ENCODE measurements around the gene SEMA6A.

The SEMA6A gene

GRCh38 chr5:116507941-116508655 lies 66.5 kb downstream of the SEMA6A start:
- H3K27me3 ChIP-seq (ENCODE audit: insufficient read depth, poor library complexity, severe bottlenecking) = peaks cover 4% of the 10 kb centered on the region
- no peaks in the 10 kb centered on the region for H3K4me1 ChIP-seq (ENCODE audit: insufficient read depth, poor library complexity, severe bottlenecking)
- no peak for DNase-seq (ENCODE audit: low spot score)
- ATAC-seq (ENCODE audit: low read depth) = no peak
- H3K27ac ChIP-seq (ENCODE audit: poor library complexity, severe bottlenecking) = no peak overlapping the region
- no peaks in the 10 kb centered on the region for H3K36me3 ChIP-seq (ENCODE audit: low read depth)
- no peaks in the 10 kb centered on the region for H3K9me3 ChIP-seq (ENCODE audit: severe bottlenecking)
- no peak overlapping the region for H3K4me3 ChIP-seq (ENCODE audit: severe bottlenecking)
- no peak for TF ChIP-seq CTCF (IDR thresholded peaks at IDR 0.05; ENCODE audit: poor library complexity, severe bottlenecking)

GRCh38 chr5:116507051-116507537 lies 67.5 kb downstream of the SEMA6A start:
- no peaks in the 10 kb centered on the region for H3K9me3 ChIP-seq (ENCODE audit: severe bottlenecking)
- no peak for ATAC-seq (ENCODE audit: low read depth)
- no peak overlapping the region for H3K27ac ChIP-seq (ENCODE audit: poor library complexity, severe bottlenecking)
- TF ChIP-seq CTCF (IDR thresholded peaks at IDR 0.05; ENCODE audit: poor library complexity, severe bottlenecking) = no peak
- DNase-seq (ENCODE audit: low spot score) = no peak
- peaks cover 4% of the 10 kb centered on the region for H3K27me3 ChIP-seq (ENCODE audit: insufficient read depth, poor library complexity, severe bottlenecking)
- H3K36me3 ChIP-seq (ENCODE audit: low read depth) = no peaks in the 10 kb centered on the region
- H3K4me1 ChIP-seq (ENCODE audit: insufficient read depth, poor library complexity, severe bottlenecking) = no peaks in the 10 kb centered on the region
- H3K4me3 ChIP-seq (ENCODE audit: severe bottlenecking) = no peak overlapping the region

- no peak overlapping the region for H3K27ac ChIP-seq (ENCODE audit: poor library complexity, severe bottlenecking)
- H3K4me3 ChIP-seq (ENCODE audit: severe bottlenecking) = no peak overlapping the region
- ATAC-seq (ENCODE audit: low read depth) (no peak), DNase-seq (ENCODE audit: low spot score) (no peak)
- H3K4me1 ChIP-seq (ENCODE audit: insufficient read depth, poor library complexity, severe bottlenecking) = no peaks in the 10 kb centered on the region
- TF ChIP-seq CTCF (IDR thresholded peaks at IDR 0.05; ENCODE audit: poor library complexity, severe bottlenecking) = no peak
- peaks cover 4% of the 10 kb centered on the region for H3K27me3 ChIP-seq (ENCODE audit: insufficient read depth, poor library complexity, severe bottlenecking)
- H3K36me3 ChIP-seq (ENCODE audit: low read depth) = no peaks in the 10 kb centered on the region
- no peaks in the 10 kb centered on the region for H3K9me3 ChIP-seq (ENCODE audit: severe bottlenecking)
These were observed 68.1 kb downstream of the SEMA6A start for GRCh38 chr5:116506488-116506887.

- Histone ChIP-seq H3K27me3 (ENCODE audit: insufficient read depth, poor library complexity, severe bottlenecking) (peaks cover 4% of the 10 kb centered on the region), H3K4me1 (ENCODE audit: insufficient read depth, poor library complexity, severe bottlenecking) (no peaks in the 10 kb centered on the region), H3K27ac (ENCODE audit: poor library complexity, severe bottlenecking) (no peak overlapping the region), H3K4me3 (ENCODE audit: severe bottlenecking) (no peak overlapping the region), H3K9me3 (ENCODE audit: severe bottlenecking) (no peaks in the 10 kb centered on the region), H3K36me3 (ENCODE audit: low read depth) (no peaks in the 10 kb centered on the region)
- no peak for ATAC-seq (ENCODE audit: low read depth)
- DNase-seq (ENCODE audit: low spot score) = no peak
- TF ChIP-seq CTCF (IDR thresholded peaks at IDR 0.05; ENCODE audit: poor library complexity, severe bottlenecking) = no peak
These were observed 69.9 kb downstream of the SEMA6A start for GRCh38 chr5:116504593-116505166.

GRCh38 chr5:116502616-116503015 lies 72.0 kb downstream of the SEMA6A start:
- H3K4me3 ChIP-seq (ENCODE audit: severe bottlenecking) = no peak overlapping the region
- TF ChIP-seq CTCF (IDR thresholded peaks at IDR 0.05; ENCODE audit: poor library complexity, severe bottlenecking) = no peak
- DNase-seq (ENCODE audit: low spot score) = no peak
- peaks cover 4% of the 10 kb centered on the region for H3K27me3 ChIP-seq (ENCODE audit: insufficient read depth, poor library complexity, severe bottlenecking)
- H3K36me3 ChIP-seq (ENCODE audit: low read depth) = no peaks in the 10 kb centered on the region
- ATAC-seq (ENCODE audit: low read depth) = no peak
- H3K4me1 ChIP-seq (ENCODE audit: insufficient read depth, poor library complexity, severe bottlenecking) = no peaks in the 10 kb centered on the region
- H3K27ac ChIP-seq (ENCODE audit: poor library complexity, severe bottlenecking) = no peak overlapping the region
- no peaks in the 10 kb centered on the region for H3K9me3 ChIP-seq (ENCODE audit: severe bottlenecking)

Data from RWPE2 (cell line).